Stimulated activated naive CD4-positive, alpha-beta T cell (primary cell): ENCODE results near the gene MID1IP1.

ENCODE experiments used
- DNase-seq, 6 experiments: peaks; one replicate each; lab custom pipeline; 2025; lab: John Stamatoyannopoulos, UW

MID1IP1 gene

GRCh38 chrX:38811515-38812243 lies 10.4 kb downstream of the MID1IP1 start:
- peak in 3 of 6 experiments; percentile 4 to 19 (median 15) for DNase-seq

- peak in 3 of 6 experiments; percentile 17 to 38 (median 19) for DNase-seq
Observed at GRCh38 chrX:38816155-38816554, 14.9 kb downstream of the MID1IP1 start.

- peak in 1 of 6 experiments; percentile 9 for DNase-seq
Observed at GRCh38 chrX:38817004-38817703, 15.9 kb downstream of the MID1IP1 start.

GRCh38 chrX:38819163-38819562 lies 17.9 kb downstream of the MID1IP1 start:
- no peak for DNase-seq

GRCh38 chrX:38819709-38820108 lies 18.4 kb downstream of the MID1IP1 start:
- no peak for DNase-seq

- DNase-seq, result no peak
Observed at GRCh38 chrX:38820751-38821150, 19.5 kb downstream of the MID1IP1 start.

- no peak for DNase-seq
Observed at GRCh38 chrX:38824176-38824575, 22.9 kb downstream of the MID1IP1 start.

- no peak for DNase-seq
Observed at GRCh38 chrX:38831949-38832348, 30.7 kb downstream of the MID1IP1 start.

GRCh38 chrX:38837389-38837788 lies 36.1 kb downstream of the MID1IP1 start:
- no peak for DNase-seq

GRCh38 chrX:38839277-38839676 lies 38.0 kb downstream of the MID1IP1 start:
- no peak for DNase-seq

- DNase-seq, result no peak
Observed at GRCh38 chrX:38839944-38840343, 38.7 kb downstream of the MID1IP1 start.

GRCh38 chrX:38841750-38842149 lies 40.5 kb downstream of the MID1IP1 start:
- DNase-seq, result no peak

GRCh38 chrX:38845426-38845825 lies 44.2 kb downstream of the MID1IP1 start:
- no peak for DNase-seq

- DNase-seq, result no peak
Observed at GRCh38 chrX:38847206-38847902, 46.1 kb downstream of the MID1IP1 start.

GRCh38 chrX:38847903-38848230 lies 46.6 kb downstream of the MID1IP1 start:
- no peak for DNase-seq

GRCh38 chrX:38848671-38849455 lies 47.6 kb downstream of the MID1IP1 start:
- DNase-seq, result no peak

- DNase-seq, result no peak
Observed at GRCh38 chrX:38850807-38851544, 49.7 kb downstream of the MID1IP1 start.

GRCh38 chrX:38854305-38854704 lies 53.0 kb downstream of the MID1IP1 start:
- DNase-seq, result no peak
